Activated CD4-positive, CD25-positive, alpha-beta regulatory T cell (primary cell): ENCODE results near the gene MAPKBP1.

Experiments used
- DNase-seq, 4 experiments: peaks; one replicate each; lab custom pipeline; 2025; lab: John Stamatoyannopoulos, UW

The MAPKBP1 gene

DNA sequence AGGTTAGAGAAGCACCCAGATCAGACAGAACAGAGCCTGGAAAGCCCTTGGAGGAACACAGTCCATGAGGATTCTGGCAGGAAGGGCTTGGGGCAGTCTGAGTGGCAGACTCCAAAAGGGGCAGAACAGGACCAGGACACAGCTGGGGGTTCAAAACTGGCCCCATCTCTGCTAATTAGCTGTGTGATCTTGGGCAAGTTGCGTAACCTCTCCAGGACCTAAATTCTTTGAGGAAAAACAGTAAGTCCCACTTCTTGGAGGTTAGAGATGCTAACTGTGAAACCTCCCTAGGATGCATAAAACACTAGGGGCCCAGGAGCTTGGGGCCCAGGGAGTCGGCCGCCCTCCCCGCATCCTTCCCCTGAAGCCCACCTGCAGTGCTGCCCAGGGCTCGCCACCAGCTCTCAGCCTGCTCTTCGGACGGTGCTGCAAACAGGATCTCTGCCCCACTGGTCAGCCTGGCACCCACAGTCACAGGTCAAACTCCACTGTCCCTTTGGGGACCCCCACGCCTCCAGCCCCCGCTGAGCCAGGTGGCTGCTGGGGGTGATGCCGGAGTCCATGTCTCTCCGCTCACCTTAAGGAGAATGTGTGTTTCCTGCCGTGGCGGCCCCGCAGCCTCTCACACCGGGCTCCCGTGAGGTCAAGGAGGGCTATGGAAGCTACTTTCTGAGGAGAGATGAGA, 76.3 kb downstream of the MAPKBP1 start:
- no peak for DNase-seq

DNA sequence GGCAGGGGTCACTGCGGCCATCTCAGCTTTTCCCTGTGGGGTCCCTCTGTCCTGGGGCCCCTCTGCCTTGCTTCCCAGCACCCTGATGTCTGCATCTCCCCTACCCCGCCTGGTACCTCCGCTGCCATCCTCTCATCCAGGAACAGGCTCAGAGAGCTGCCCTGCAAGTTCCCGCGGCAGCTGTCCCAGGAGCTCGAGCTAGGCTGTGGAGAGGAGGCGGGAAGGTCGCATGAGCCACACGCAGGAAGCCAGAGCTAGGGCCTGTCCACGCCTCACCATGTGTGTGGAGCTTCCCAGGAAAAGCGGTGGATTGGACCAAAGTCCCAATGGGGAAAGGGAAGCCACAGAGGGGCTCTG, 76.9 kb downstream of the MAPKBP1 start:
- no peak for DNase-seq

GRCh38 chr15:41851755-41852370, 77.6 kb downstream of the MAPKBP1 start:
- no peak for DNase-seq

- no peak for DNase-seq
Measured at GRCh38 chr15:41852736-41853590, 78.7 kb downstream of the MAPKBP1 start.

GRCh38 chr15:41853831-41854230, 79.5 kb downstream of the MAPKBP1 start:
- DNase-seq, result no peak

DNA sequence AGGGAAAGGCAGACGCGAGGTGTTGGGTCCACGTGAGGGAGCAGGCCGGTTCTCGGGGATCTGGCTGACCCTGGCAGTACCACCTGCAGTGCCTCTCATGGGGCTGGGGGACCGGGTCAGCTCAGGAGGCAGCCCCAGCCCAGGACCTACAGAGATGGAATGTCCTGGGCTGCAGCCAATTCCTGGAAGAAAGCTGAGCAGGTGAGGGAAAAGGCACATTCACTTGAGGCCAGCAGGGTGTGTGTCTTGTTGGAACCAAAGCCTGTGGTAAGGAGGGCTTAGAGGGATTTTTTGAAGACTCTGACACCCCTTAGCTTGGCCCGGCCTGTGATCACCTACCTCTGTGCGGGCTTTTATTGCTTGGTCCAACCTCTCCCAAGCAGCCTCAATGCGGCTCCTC, 80.2 kb downstream of the MAPKBP1 start:
- no peak for DNase-seq

DNA sequence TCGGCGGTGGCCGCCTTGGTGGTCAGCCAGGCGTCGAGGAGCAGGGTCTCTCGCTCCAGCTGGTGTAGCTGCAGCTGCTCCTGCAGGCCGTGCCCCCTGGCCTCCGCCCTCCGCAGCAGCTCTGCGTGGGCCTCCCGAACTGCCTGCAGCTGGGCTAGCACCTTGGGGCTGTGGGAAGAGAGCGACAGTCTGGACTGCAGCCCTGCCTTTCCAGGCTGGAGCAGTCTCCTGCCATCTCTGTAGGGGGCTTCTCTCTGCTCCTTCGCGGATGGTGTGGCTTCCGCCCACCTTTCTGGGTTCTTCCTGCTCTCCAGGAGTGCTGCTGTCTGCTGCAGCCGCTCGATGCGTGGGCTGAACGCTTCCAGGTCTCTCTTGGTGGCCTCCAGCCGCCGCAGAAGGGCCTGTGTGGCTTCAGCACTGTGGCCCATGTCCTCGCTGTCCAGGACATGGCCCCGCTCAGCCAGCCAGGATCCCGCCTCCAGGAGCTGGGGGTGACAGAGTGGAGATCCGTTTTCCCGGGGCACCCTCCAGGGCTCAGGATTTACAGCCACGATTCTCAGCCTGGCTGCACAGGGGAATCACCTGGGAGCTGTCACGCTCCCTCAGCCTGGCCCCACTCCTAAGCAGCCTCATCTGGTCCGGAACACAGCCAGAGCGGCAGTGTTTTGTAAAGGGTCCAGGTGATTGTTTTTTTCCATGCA, 81.1 kb downstream of the MAPKBP1 start:
- DNase-seq, result no peak

- no peak for DNase-seq
Measured at GRCh38 chr15:41856262-41856661, 82.0 kb downstream of the MAPKBP1 start.

GRCh38 chr15:41856716-41857115, 82.4 kb downstream of the MAPKBP1 start:
- DNase-seq, result no peak

DNA sequence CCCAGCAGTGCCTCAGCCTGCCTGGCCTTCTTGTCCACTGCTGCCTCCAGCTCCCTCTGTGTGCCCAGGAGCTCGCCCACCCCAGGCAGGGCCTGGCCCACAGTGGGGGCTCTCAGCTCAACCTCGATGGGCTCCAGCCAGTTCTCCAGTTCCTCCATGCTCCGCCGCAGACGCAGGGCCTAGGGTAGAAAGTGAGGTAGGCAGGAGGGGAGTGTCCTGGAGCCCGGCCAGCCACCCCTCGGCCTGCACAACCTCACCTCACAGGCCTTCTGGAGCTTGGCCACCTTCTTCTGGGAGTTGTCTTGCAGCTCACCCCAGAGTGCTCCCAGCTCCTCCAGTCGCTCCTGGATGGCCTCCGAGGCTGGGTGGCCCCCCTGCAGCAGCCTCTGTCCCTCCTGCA, 83.0 kb downstream of the MAPKBP1 start:
- no peak for DNase-seq

DNA sequence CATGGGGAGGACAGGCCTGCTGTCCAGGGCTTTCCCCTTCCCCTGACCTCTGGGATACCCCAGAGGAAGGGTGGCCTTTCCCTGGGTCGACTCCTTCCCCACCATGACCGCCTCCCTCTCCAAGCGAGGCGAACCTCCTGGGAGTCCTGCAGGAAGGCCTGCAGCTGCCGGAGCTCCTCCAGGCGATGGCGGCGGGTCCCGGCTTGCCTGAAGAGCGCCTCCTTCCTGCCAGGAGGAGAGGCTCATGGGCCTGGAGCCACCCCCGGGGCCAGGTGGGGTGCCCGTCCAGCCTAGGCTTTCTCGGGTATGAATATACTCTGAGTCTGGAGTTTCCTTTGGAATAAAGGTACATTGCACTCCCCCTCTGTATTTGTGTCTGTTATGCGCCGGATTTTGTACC, 84.5 kb downstream of the MAPKBP1 start:
- no peak for DNase-seq

GRCh38 chr15:41860049-41860828, 86.0 kb downstream of the MAPKBP1 start:
- DNase-seq, result no peak

GRCh38 chr15:41861736-41862356, 87.6 kb downstream of the MAPKBP1 start:
- DNase-seq, result no peak

DNA sequence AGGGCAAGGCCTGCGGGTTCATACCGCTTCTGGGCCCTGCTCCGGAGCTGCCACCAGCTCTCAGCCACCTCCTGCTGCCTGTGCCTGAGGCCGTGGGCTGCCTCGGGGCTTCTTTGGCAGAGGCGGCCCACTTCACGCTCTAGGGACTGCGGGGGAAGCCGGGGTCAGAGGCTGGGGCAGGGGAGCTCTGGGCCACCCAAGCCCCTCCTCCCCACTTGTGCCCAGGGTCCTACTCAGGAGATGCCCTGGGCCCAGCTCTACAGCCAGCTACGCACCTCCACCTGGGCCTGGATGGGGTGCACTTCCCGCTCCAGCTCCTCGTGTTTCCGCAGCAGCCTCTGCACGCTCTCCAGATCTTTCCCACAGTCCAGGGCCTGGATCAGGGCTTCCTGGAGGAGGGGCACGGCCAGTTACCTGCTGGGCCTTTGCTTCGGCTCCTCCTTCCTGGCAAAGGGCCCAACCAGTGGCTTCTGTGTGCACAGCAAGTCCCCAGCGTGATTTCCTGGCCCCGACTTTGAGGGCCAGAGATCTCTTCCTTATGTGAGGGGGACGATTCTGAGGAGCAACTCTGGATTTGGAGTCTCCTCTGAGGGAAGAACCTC, 88.3 kb downstream of the MAPKBP1 start:
- no peak for DNase-seq

DNA sequence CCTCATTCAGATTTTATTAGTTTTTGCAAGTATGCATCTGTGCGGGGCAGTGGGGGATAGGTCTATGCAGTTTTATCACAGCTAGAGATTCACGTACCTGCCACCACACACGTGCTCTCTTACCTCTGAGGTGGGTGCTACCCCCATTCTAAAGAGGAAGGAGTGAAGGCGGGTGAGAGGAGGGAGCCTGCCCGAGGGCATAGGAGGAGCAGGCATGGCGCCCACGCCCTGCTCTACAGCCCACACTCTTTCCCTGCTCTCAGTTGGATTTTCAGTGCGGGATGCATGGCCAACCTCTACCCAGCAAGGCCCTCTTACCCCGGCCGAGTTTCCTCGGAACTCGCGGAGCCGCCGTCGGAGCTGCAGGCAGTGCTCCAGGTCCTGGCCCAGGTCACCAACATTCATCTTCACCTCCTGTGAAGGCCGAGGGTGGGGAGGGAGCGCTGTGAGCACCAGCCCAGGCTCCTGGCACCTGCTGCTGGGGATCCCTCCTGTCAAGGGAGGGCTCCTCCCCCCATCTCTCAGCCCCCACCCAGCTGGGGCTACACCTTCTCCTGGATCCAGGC, 91.3 kb downstream of the MAPKBP1 start:
- DNase-seq, result no peak

- DNase-seq, result no peak
Measured at GRCh38 chr15:41866263-41866703, 92.0 kb downstream of the MAPKBP1 start.

- no peak for DNase-seq
Measured at GRCh38 chr15:41866872-41867579, 92.7 kb downstream of the MAPKBP1 start.

GRCh38 chr15:41868321-41868720, 94.0 kb downstream of the MAPKBP1 start:
- DNase-seq, result no peak

DNA sequence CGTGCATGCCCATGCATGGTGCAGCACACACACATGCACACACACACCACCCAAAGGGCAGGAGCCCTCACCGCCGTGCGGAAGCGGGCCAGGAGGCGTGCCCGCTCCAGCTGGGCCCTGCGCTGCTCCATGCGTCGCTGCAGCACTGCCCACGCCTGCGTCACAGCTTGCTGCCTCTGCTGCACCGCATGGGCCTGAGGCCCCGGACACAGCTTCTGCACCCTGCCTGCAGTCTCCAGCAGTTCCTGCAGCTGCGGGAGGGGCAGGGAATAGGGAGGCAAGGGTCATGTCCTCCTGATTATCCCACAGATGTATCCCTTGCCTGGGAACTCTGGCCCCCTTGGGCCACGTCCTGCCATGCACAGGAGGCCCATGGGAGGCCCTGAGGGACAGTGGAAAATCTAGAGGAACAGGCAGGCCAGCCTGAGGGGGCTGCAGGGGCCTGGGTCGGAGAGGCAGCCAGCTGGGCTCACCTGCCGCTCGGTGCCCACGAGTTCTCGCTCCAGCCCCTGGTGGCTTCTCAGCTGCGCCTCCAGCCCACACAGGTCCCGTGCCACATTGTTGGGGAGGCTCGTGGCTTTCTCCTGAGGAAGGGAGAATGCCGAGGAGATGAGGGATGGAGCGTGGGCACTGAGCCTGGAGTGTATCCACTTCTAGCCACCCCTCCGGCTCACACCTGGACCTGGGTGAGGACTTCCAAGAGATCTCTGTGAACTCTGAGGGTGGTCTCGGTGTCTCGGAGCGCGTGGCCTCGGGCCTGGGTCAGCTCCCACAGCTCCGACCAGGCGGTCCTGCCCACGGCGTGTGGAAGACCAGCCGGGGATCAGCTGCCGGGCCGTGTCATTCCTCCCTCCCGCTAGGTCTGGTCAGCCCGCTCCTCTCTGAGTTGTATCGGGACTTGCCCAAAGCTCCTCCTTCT, 95.7 kb downstream of the MAPKBP1 start:
- no peak for DNase-seq
